MM.1S (cell line): ENCODE results near the gene GSE1.

Experiments used
- DNase-seq: peaks from one replicate; pipeline ENCODE4 v3.0.0-alpha.2; 2015
- H2AFZ ChIP-seq: fragments of 300-600 bp; sonication (generic); 2 replicates; pipeline ENCODE4 v1.6.0; 2016; ENCODE audit warnings: antibody characterized with exemption, low read length
- H3F3A ChIP-seq: fragments of 300-600 bp; sonication (generic); 2 replicates; pipeline ENCODE4 v1.6.1; 2016; ENCODE audit warnings: mild to moderate bottlenecking, antibody characterized with exemption, low read length, moderate library complexity, mixed read lengths; ENCODE audit not compliant: insufficient read depth
- H3K27ac ChIP-seq: fragments of 300-600 bp; sonication (generic); 2 replicates; pipeline ENCODE4 v1.5.1; 2016; ENCODE audit warnings: mild to moderate bottlenecking, low read length
- H3K27me3 ChIP-seq: fragments of 300-600 bp; sonication (generic); replicated peaks from 2 replicates; pipeline ENCODE4 v1.6.0; 2016; ENCODE audit warnings: low read length; ENCODE audit not compliant: insufficient read depth
- H3K36me3 ChIP-seq: fragments of 300-600 bp; sonication (generic); replicated peaks from 2 replicates; pipeline ENCODE4 v1.6.1; 2016; ENCODE audit warnings: mild to moderate bottlenecking, low read length, mixed read lengths; ENCODE audit not compliant: insufficient read depth
- H3K4me1 ChIP-seq: fragments of 300-600 bp; sonication (generic); 2 replicates; pipeline ENCODE4 v1.6.1; 2016; ENCODE audit warnings: low read length, mixed read lengths
- H3K4me2 ChIP-seq: fragments of 300-600 bp; sonication (generic); 2 replicates; pipeline ENCODE4 v1.6.0; 2016; ENCODE audit warnings: low read depth, low read length
- H3K4me3 ChIP-seq: fragments of 300-600 bp; sonication (generic); 2 replicates; pipeline ENCODE4 v1.5.1; 2016; ENCODE audit warnings: low read length, mixed read lengths
- H3K79me2 ChIP-seq: fragments of 300-600 bp; sonication (generic); 2 replicates; pipeline ENCODE4 v1.6.1; 2016; ENCODE audit warnings: mixed run types, low read length, mixed read lengths
- H3K9ac ChIP-seq: fragments of 300-600 bp; sonication (generic); 2 replicates; pipeline ENCODE4 v1.6.1; 2016; ENCODE audit warnings: low read length, mixed read lengths
- H3K9me2 ChIP-seq: fragments of 300-600 bp; sonication (generic); replicated peaks from 2 replicates; pipeline ENCODE4 v1.6.1; 2016; ENCODE audit warnings: mild to moderate bottlenecking, low read length, mixed read lengths; ENCODE audit not compliant: insufficient read depth
- H3K9me3 ChIP-seq: fragments of 300-600 bp; sonication (generic); replicated peaks from 2 replicates; pipeline ENCODE4 v1.6.1; 2016; ENCODE audit warnings: mild to moderate bottlenecking, low read length, mixed read lengths; ENCODE audit not compliant: insufficient read depth
- H4K20me1 ChIP-seq: fragments of 300-600 bp; sonication (generic); 2 replicates; pipeline ENCODE4 v1.6.1; 2016; ENCODE audit warnings: mild to moderate bottlenecking, low read length, moderate library complexity, mixed read lengths; ENCODE audit not compliant: insufficient read depth
- CTCF ChIP-seq: fragments of 300-600 bp; sonication (generic); IDR thresholded peaks from 2 replicates; pipeline ENCODE4 v1.5.1; 2016; ENCODE audit warnings: antibody characterized with exemption, low read length, mixed read lengths
- EZH2 ChIP-seq: fragments of 300-600 bp; sonication (generic); optimal IDR thresholded peaks from 2 replicates; pipeline ENCODE3; 2017; ENCODE audit warnings: low read depth, mild to moderate bottlenecking, antibody characterized with exemption, low read length, mixed read lengths
- EZH2phosphoT487 ChIP-seq: fragments of 300-600 bp; sonication (generic); IDR thresholded peaks from 2 replicates; pipeline ENCODE4 v1.6.1; 2018; ENCODE audit warnings: antibody characterized with exemption, low read length

Gene GSE1

GRCh38 chr16:85662976-85663830, 50.1 kb downstream of the GSE1 start:
- Histone ChIP-seq H3K27ac (no peak overlapping the region), H3K9ac (no peak overlapping the region), H3K9me2 (no peaks in the 10 kb centered on the region), H3K4me3 (no peak overlapping the region), H3K27me3 (no peaks in the 10 kb centered on the region), H3K4me2 (no peak overlapping the region), H3F3A (no peaks in the 10 kb centered on the region), H3K36me3 (no peaks in the 10 kb centered on the region), H2AFZ (no peak overlapping the region), H4K20me1 (no peaks in the 10 kb centered on the region), H3K9me3 (no peaks in the 10 kb centered on the region), H3K4me1 (no peaks in the 10 kb centered on the region), H3K79me2 (no peaks in the 10 kb centered on the region)
- no peak for DNase-seq
- TF ChIP-seq EZH2 (no peak), CTCF (no peak), EZH2phosphoT487 (no peak)

GRCh38 chr16:85663891-85664321, 50.8 kb downstream of the GSE1 start:
- DNase-seq = no peak
- H4K20me1 ChIP-seq = no peaks in the 10 kb centered on the region
- H3K9me3 ChIP-seq = no peaks in the 10 kb centered on the region
- H3K4me1 ChIP-seq = no peaks in the 10 kb centered on the region
- H3K4me2 ChIP-seq = no peak overlapping the region
- no peak for TF ChIP-seq EZH2
- TF ChIP-seq CTCF = no peak
- TF ChIP-seq EZH2phosphoT487 = no peak
- H3K4me3 ChIP-seq = no peak overlapping the region
- no peaks in the 10 kb centered on the region for H3K9me2 ChIP-seq
- no peak overlapping the region for H2AFZ ChIP-seq
- H3K9ac ChIP-seq = no peak overlapping the region
- no peaks in the 10 kb centered on the region for H3K36me3 ChIP-seq
- H3K27ac ChIP-seq = no peak overlapping the region
- no peaks in the 10 kb centered on the region for H3F3A ChIP-seq
- no peaks in the 10 kb centered on the region for H3K79me2 ChIP-seq
- no peaks in the 10 kb centered on the region for H3K27me3 ChIP-seq

- Histone ChIP-seq H3K4me1 (no peaks in the 10 kb centered on the region), H3K4me3 (no peak overlapping the region), H4K20me1 (no peaks in the 10 kb centered on the region), H3K9ac (no peak overlapping the region), H3K27me3 (no peaks in the 10 kb centered on the region), H3K9me3 (no peaks in the 10 kb centered on the region), H3K4me2 (no peak overlapping the region), H3K79me2 (no peaks in the 10 kb centered on the region), H3K36me3 (no peaks in the 10 kb centered on the region), H2AFZ (no peak overlapping the region), H3K9me2 (no peaks in the 10 kb centered on the region), H3F3A (no peaks in the 10 kb centered on the region), H3K27ac (no peak overlapping the region)
- TF ChIP-seq EZH2 = no peak
- no peak for TF ChIP-seq CTCF
- no peak for TF ChIP-seq EZH2phosphoT487
- DNase-seq = no peak
Measured at GRCh38 chr16:85664580-85665372, 51.7 kb downstream of the GSE1 start.
